Gastroesophageal sphincter (tissue), 4 donors: ENCODE data around the gene LST1. TPM values are rescaled to one million over a fixed set of nuclear protein-coding genes. Genes with fewer than 3 reads are reported as not detected.
"Not testable (repeated sequence)": the region's sequence is repeated elsewhere in the genome, so short reads cannot be mapped to it uniquely, and the experiment has no call there.

Experiments used
- ATAC-seq: fragments of 150-250 bp; one replicate; pipeline ENCODE4 v1.9.1; 2016; ENCODE audit warnings: mild to moderate bottlenecking, moderate library complexity
- H3K27ac ChIP-seq, 4 donors: fragments of 200-600 bp; sonication (generic) in 3 of 4; 1 replicate in 3 of 4; 2 replicates in 1 of 4; pipeline ENCODE4 v1.5.1; 2016 to 2019
- H3K27me3 ChIP-seq: fragments of 200-600 bp; sonication (generic); one replicate; pipeline ENCODE4 v1.5.1; 2019
- H3K36me3 ChIP-seq, 2 donors: fragments of 200-600 bp; sonication (generic); one replicate each; pipeline ENCODE4 v1.5.1; 2019; ENCODE audit warnings: control low read depth in 1 of 2
- H3K4me1 ChIP-seq, 3 donors: fragments of 200-600 bp; sonication (generic); 1 replicate in 2 of 3; 2 replicates in 1 of 3; pipeline ENCODE4 v1.5.1; 2016 to 2019; ENCODE audit warnings: control low read depth in 2 of 3
- H3K4me3 ChIP-seq, 2 donors: fragments of 200-600 bp; sonication (generic); one replicate each; pipeline ENCODE4 v1.5.1; 2019; ENCODE audit warnings: mild to moderate bottlenecking in 1 of 2, moderate library complexity in 1 of 2
- H3K9me3 ChIP-seq, 3 donors: fragments of 200-600 bp; sonication (generic); one replicate each; pipeline ENCODE4 v1.5.1; 2017 to 2019; ENCODE audit warnings: control low read depth in 2 of 3
- EP300 ChIP-seq: sonication (generic); formaldehyde crosslinking; IDR thresholded peaks from one replicate; pipeline ENCODE4 v1.6.1; 2017; ENCODE audit warnings: antibody characterized with exemption, mild to moderate bottlenecking
- POLR2A ChIP-seq, 2 donors: fragments of 450-650 bp; IDR thresholded peaks; one replicate each; pipeline ENCODE4 v1.6.1; 2017; ENCODE audit warnings: antibody characterized with exemption in 2 of 2, mild to moderate bottlenecking in 2 of 2, moderate library complexity in 1 of 2
- POLR2AphosphoS5 ChIP-seq: sonication (generic); formaldehyde crosslinking; IDR thresholded peaks from one replicate; pipeline ENCODE4 v1.6.1; 2017; ENCODE audit warnings: antibody characterized with exemption
- WGBS, 2 donors: methylation state at CpG; one replicate each; pipeline ENCODE4 v1.1.5; 2018; ENCODE audit warnings: low coverage in 1 of 2; 5-methylcytosine and 5-hydroxymethylcytosine counted together
- total RNA-seq, 4 donors: library from RNA; depleted of rRNA; stranded (reverse); fragments of >200 nt; gene quantifications; one replicate each; pipeline ENCODE4 v1.1.0, GENCODE V29; 2016
- TF ChIP-seq, protein P1 (sequence below), 4 experiments: fragments of 200-600 bp in 2 of 4; fragments of 450-650 bp in 2 of 4; sonication (generic) in 1 of 4; IDR thresholded peaks; one replicate each; pipeline ENCODE4 v1.5.1; 2017 to 2019; ENCODE audit warnings: antibody characterized with exemption in 4 of 4, mild to moderate bottlenecking in 2 of 4, moderate library complexity in 2 of 4

Gene LST1
- total RNA-seq, 4 donors from 2014 or later: 1.4 to 7.7 (median 6.9) TPM

DNA sequence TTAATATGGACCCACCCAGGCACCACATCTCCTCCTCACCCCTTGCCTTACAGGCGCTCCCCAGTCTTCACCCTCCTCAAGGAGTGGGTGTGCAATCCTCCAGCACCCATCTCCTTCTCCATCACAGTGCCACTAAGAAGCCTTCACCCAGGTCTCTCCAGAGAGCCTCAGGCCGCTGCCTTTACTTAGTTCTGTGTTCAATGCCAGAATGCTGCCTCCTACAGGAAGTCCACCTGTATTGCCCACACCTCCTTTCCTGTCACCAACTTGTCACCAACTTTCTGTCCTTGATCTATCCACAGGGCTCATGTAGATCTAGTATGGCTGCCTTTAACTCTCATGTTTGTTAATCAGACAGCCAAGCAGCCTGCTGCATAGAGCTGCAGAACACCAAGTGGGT lies 586 bp upstream of the LST1 start:
- 38 to 41% methylated on average over 1 to 2 of the region's 2 CpGs for WGBS, 2 donors
- Histone ChIP-seq H3K36me3 (no peaks in the 10 kb centered on the region), H3K4me1 (peaks cover 0 to 17% (median 9%) of the 10 kb centered on the region in 3 donors), H3K4me3 (no peak overlapping the region), H3K9me3 (no peaks in the 10 kb centered on the region), H3K27me3 (peaks cover 24% of the 10 kb centered on the region), H3K27ac (peak overlapping the region in 1 of 4 donors; percentile 44)
- no peak for TF ChIP-seq POLR2AphosphoS5
- TF ChIP-seq, protein P1, sequence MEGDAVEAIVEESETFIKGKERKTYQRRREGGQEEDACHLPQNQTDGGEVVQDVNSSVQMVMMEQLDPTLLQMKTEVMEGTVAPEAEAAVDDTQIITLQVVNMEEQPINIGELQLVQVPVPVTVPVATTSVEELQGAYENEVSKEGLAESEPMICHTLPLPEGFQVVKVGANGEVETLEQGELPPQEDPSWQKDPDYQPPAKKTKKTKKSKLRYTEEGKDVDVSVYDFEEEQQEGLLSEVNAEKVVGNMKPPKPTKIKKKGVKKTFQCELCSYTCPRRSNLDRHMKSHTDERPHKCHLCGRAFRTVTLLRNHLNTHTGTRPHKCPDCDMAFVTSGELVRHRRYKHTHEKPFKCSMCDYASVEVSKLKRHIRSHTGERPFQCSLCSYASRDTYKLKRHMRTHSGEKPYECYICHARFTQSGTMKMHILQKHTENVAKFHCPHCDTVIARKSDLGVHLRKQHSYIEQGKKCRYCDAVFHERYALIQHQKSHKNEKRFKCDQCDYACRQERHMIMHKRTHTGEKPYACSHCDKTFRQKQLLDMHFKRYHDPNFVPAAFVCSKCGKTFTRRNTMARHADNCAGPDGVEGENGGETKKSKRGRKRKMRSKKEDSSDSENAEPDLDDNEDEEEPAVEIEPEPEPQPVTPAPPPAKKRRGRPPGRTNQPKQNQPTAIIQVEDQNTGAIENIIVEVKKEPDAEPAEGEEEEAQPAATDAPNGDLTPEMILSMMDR (IDR thresholded peaks at IDR 0.05): no peak
- TF ChIP-seq POLR2A (IDR thresholded peaks at IDR 0.05): no peak
- TF ChIP-seq EP300: no peak
- ATAC-seq: no peak

DNA sequence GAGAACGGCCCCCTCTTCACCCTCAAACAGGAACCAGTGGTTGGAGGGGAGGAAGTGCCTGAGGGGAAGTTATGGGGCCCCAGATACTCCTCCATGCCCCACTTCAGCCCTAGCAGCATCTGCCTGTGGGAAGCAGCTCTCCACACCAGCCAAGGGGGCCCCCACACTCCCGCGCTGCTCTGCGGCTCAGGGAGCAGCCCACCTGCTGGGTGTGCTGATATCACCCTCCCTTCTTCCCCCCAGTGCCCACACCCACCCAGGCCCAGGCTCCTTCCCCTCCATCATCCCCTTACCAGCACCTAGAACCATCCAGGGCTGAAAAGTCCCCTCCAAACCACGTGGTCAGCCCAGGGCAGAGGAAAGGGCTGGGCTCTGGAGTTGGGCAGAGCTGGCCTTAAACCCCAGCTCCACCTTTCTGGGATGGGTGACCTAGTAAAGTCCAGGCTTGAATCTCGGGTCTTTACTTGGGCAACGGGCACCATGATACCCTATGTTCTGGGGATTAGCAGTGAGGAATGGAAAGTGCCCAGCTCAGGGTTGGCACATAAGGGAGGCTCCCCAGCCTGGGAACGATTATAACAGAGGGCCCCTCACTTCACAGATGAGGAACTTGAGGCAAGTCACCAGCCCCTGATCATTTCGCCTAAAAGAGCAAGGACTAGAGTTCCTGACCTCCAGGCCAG lies 663 bp downstream of the LST1 start:
- H3K27ac ChIP-seq: peak overlapping the region in 1 of 4 donors; percentile 44
- no peak for ATAC-seq
- WGBS, 2 donors: 60 to 83% methylated on average over 2 of the region's 9 CpGs

DNA sequence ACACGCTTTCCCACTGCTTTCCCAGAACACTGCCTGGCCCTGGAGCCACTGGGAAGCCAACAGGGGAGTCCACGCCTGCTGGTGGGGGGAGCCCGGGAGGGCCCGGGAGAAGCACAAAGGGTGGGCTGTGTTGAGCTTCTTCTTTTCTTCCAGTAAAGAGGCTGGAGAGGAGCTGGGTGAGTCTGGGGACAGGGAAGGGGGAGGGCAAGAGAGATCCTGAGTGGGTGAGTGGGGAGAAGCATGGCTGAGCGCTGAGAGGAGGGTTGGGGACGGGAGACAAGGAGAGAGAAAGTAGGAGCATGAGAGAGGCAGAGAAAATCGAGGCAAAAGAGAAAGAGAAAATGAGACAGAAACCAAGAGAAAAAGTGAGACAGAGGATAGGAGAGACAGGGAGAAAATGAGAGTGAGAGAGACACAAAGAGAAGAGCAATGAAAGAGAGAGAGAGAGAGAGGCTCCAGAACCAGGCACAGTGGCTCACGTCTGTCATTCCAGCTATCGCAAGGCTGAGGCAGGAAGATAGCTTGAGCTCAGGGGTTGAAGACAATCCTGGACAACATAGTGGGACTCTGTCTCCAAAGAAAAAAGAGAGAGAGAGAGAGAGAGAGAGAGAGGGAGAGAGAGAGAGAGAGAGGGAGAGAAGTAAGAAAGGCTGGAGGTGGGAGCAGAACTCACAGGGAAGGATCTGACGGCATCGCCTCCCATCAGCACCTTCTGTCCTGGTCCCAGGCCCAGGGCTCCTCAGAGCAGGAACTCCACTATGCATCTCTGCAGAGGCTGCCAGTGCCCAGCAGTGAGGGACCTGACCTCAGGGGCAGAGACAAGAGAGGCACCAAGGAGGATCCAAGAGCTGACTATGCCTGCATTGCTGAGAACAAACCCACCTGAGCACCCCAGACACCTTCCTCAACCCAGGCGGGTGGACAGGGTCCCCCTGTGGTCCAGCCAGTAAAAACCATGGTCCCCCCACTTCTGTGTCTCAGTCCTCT lies 2.0 kb downstream of the LST1 start:
- 58 to 64% methylated on average over 5 to 7 of the region's 12 CpGs for WGBS, 2 donors

More for the DNA sequence above, 663 bp downstream of the LST1 start:
- peaks cover 24% of the 10 kb centered on the region for H3K27me3 ChIP-seq
- TF ChIP-seq POLR2A (IDR thresholded peaks at IDR 0.05) (no peak), POLR2AphosphoS5 (no peak), EP300 (no peak)
- TF ChIP-seq, protein P1 (IDR thresholded peaks at IDR 0.05): no peak
- no peak overlapping the region for H3K4me3 ChIP-seq
- H3K9me3 ChIP-seq: no peaks in the 10 kb centered on the region
- H3K36me3 ChIP-seq: no peaks in the 10 kb centered on the region
- H3K4me1 ChIP-seq: peaks cover 0 to 7% (median 7%) of the 10 kb centered on the region in 3 donors

DNA sequence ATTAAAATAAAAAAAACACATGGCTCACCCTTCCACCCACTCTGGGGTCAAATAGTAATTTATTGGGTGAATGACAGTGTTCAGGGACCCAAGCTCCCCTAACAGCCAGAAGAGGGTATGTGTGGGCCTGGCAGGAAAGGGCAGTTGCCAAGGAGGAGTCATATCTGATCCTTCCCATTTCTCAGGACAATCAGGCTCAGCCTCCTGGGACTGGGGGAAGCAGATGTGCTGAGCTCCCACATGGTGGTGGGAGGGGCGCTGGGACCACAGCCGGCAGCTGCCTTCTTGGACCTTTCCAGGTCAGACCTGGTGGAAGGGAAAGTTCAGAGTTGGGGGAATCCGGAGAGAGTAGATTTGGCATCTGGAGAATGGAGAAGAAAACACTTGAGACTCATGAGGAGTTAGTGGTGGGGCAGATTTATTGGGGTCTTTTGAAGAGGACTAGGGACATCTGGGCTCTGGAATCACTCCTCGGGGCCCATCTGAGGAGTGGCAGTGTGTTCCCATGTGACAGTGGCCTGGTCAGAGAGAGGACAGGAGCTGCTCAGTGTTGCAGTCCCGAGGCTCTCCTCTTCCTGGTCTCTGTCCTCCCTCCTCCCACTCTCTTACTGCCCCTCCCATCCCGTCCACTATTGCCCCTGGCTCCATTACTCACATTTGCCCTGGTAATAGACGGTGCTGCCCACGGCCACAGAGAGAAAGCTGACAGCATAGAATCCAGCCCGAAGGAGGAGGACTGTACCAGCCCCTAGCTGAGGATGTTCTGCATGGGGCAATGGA lies 3.0 kb downstream of the LST1 start:
- TF ChIP-seq EP300: no peak
- TF ChIP-seq POLR2AphosphoS5: no peak
- no peak for TF ChIP-seq POLR2A (IDR thresholded peaks at IDR 0.05)
- TF ChIP-seq, protein P1 (IDR thresholded peaks at IDR 0.05): no peak
- H3K27ac ChIP-seq: no peak overlapping the region
- H3K27me3 ChIP-seq: peaks cover 24% of the 10 kb centered on the region
- H3K4me3 ChIP-seq: no peak overlapping the region
- no peaks in the 10 kb centered on the region for H3K9me3 ChIP-seq
- H3K36me3 ChIP-seq: no peaks in the 10 kb centered on the region
- H3K4me1 ChIP-seq: no peaks in the 10 kb centered on the region
- ATAC-seq: no peak
- WGBS, 2 donors: 25 to 57% methylated on average over 2 to 5 of the region's 9 CpGs

More for the DNA sequence above, 2.0 kb downstream of the LST1 start:
- no peaks in the 10 kb centered on the region for H3K4me1 ChIP-seq
- no peaks in the 10 kb centered on the region for H3K36me3 ChIP-seq
- ATAC-seq: no peak
- no peak overlapping the region for H3K27ac ChIP-seq
- no peaks in the 10 kb centered on the region for H3K9me3 ChIP-seq
- H3K27me3 ChIP-seq: peaks cover 24% of the 10 kb centered on the region
- TF ChIP-seq, protein P1 (IDR thresholded peaks at IDR 0.05): no peak
- no peak for TF ChIP-seq POLR2A (IDR thresholded peaks at IDR 0.05)
- TF ChIP-seq EP300: no peak
- no peak for TF ChIP-seq POLR2AphosphoS5
- no peak overlapping the region for H3K4me3 ChIP-seq

DNA sequence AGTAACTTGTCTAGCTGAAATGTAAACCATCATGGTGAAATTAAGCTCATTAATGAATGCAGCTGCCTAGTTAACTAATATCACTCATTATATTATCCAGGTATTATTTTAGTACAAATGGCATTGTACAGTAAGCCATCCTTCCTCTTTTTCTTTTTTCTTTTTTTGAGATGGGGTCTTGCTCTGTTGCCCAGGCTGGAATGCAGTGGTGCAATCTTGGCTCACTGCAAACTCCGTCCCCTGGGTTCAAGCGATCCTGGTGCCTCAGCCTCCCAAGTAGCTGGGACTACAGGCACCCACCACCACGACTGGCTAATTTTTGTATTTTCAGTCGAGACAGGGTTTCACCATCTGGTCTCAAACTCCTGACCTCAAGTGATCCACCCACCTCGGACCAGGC lies 4.6 kb downstream of the LST1 start:
- ATAC-seq, H3K36me3 ChIP-seq, H3K4me3 ChIP-seq, H3K27ac ChIP-seq, H3K9me3 ChIP-seq, H3K4me1 ChIP-seq: not testable (repeated sequence)
- WGBS, 2 donors: 72 to 100% methylated on average over 1 to 5 of the region's 5 CpGs
- peaks cover 24% of the 10 kb centered on the region for H3K27me3 ChIP-seq
